IMR-90 (cell line): Measurements from ENCODE around the gene ADAMTS12. TPM values are rescaled to one million over a fixed set of nuclear protein-coding genes. Genes with fewer than 3 reads are reported as not detected.

ENCODE experiments used
- ATAC-seq: fragments of 200-7000 bp; cut with Tn5 transposase; 2 replicates; pipeline ENCODE4 v1.9.1; 2020; ENCODE audit warnings: low read depth, mild to moderate bottlenecking, moderate library complexity
- BruUV-seq: library from RNA; stranded (reverse); fragments of 400-500 nt; replicated peaks from 2 replicates; lab custom pipeline; 2021; lab: Mats Ljungman, UMichigan
- CTCF ChIA-PET: fragments of 300-600 bp; formaldehyde crosslinking; extraction: SDS; loops from one replicate; lab custom pipeline; 2021; ENCODE audit warnings: antibody characterized with exemption; lab: Yijun Ruan, JAX
- POLR2A ChIA-PET: fragments of 300-600 bp; sonication (Branson Sonifier 250); formaldehyde crosslinking; loops from one replicate; lab custom pipeline; 2022; ENCODE audit warnings: antibody characterized with exemption; ENCODE audit not compliant: unreplicated experiment; lab: Charles Lee
- DNase-seq: peaks from one replicate; pipeline ENCODE4 v3.0.0; 2013
- H2AFZ ChIP-seq: replicated peaks from 2 replicates; pipeline ENCODE3; 2013; ENCODE audit warnings: low read length, mild to moderate bottlenecking; ENCODE audit not compliant: poor library complexity
- H2AK5ac ChIP-seq: 2 replicates; pipeline ENCODE4 v1.6.1; 2013; ENCODE audit warnings: low read depth, low read length, inconsistent platforms
- H2AK9ac ChIP-seq: replicated peaks from 2 replicates; pipeline ENCODE3; 2013; ENCODE audit warnings: mild to moderate bottlenecking, low read depth, low read length, moderate library complexity; ENCODE audit not compliant: poor library complexity
- H2BK120ac ChIP-seq: 2 replicates; pipeline ENCODE4 v1.6.1; 2013; ENCODE audit warnings: low read depth, low read length, inconsistent platforms
- H2BK15ac ChIP-seq: 3 replicates; pipeline ENCODE4 v1.6.1; 2013; ENCODE audit warnings: low read depth, low read length, inconsistent platforms
- H2BK20ac ChIP-seq: 2 replicates; pipeline ENCODE4 v1.6.1; 2013; ENCODE audit warnings: low read depth, mild to moderate bottlenecking, inconsistent platforms, low read length, moderate library complexity
- H2BK5ac ChIP-seq: 2 replicates; pipeline ENCODE4 v1.6.1; 2013; ENCODE audit warnings: mild to moderate bottlenecking, low read depth, low read length, inconsistent platforms; ENCODE audit not compliant: poor library complexity, severe bottlenecking
- H3K14ac ChIP-seq: replicated peaks from 2 replicates; pipeline ENCODE4 v1.6.1; 2013; ENCODE audit warnings: low read depth, low read length, inconsistent platforms
- H3K18ac ChIP-seq: 2 replicates; pipeline ENCODE4 v1.6.1; 2013; ENCODE audit warnings: low read depth, low read length, control low read depth
- H3K23ac ChIP-seq: 2 replicates; pipeline ENCODE4 v1.6.1; 2013; ENCODE audit warnings: low read depth, low read length, inconsistent platforms
- H3K27ac ChIP-seq: 2 replicates; pipeline ENCODE4 v1.5.1; 2013; ENCODE audit warnings: mild to moderate bottlenecking, control low read depth, low read length; ENCODE audit not compliant: insufficient read depth
- H3K27me3 ChIP-seq: 2 replicates; pipeline ENCODE4 v1.6.1; 2013; ENCODE audit warnings: low read length; ENCODE audit not compliant: control insufficient read depth, insufficient read depth
- H3K36me3 ChIP-seq: 2 replicates; pipeline ENCODE4 v1.6.1; 2013; ENCODE audit warnings: low read length, mixed read lengths; ENCODE audit not compliant: control insufficient read depth, insufficient read depth
- H3K4ac ChIP-seq: 2 replicates; pipeline ENCODE4 v1.6.1; 2013; ENCODE audit warnings: low read depth, low read length, inconsistent platforms
- H3K4me1 ChIP-seq: 2 replicates; pipeline ENCODE4 v1.6.1; 2013; ENCODE audit warnings: low read length, mixed read lengths; ENCODE audit not compliant: control insufficient read depth, insufficient read depth
- H3K4me2 ChIP-seq: 2 replicates; pipeline ENCODE4 v1.6.1; 2013; ENCODE audit warnings: low read depth, mild to moderate bottlenecking, control low read depth, low read length, moderate library complexity
- H3K4me3 ChIP-seq: 2 replicates; pipeline ENCODE4 v1.5.1; 2013; ENCODE audit warnings: low read depth, mild to moderate bottlenecking, control low read depth, low read length, moderate library complexity; ENCODE audit not compliant: insufficient read depth
- H3K56ac ChIP-seq: 2 replicates; pipeline ENCODE4 v1.6.1; 2013; ENCODE audit warnings: low read length, inconsistent platforms; ENCODE audit not compliant: insufficient read depth; ENCODE audit errors: extremely low read depth
- H3K79me1 ChIP-seq, 2 experiments: 2 replicates each; pipeline ENCODE4 v1.6.1; 2013; ENCODE audit warnings: low read length in 2 of 2, inconsistent platforms in 1 of 2, low read depth in 1 of 2
- H3K9ac ChIP-seq: 2 replicates; pipeline ENCODE4 v1.6.1; 2013; ENCODE audit warnings: low read depth, low read length, control low read depth
- H3K9me1 ChIP-seq: 2 replicates; pipeline ENCODE4 v1.6.1; 2013; ENCODE audit warnings: low read length, inconsistent platforms; ENCODE audit not compliant: insufficient read depth
- H3K9me3 ChIP-seq: 2 replicates; pipeline ENCODE4 v1.6.1; 2013; ENCODE audit warnings: low read length; ENCODE audit not compliant: control insufficient read depth, insufficient read depth
- H4K20me1 ChIP-seq: 2 replicates; pipeline ENCODE4 v1.6.1; 2013; ENCODE audit warnings: low read length, inconsistent platforms; ENCODE audit not compliant: insufficient read depth
- H4K5ac ChIP-seq: 2 replicates; pipeline ENCODE4 v1.6.1; 2013; ENCODE audit warnings: mild to moderate bottlenecking, low read depth, low read length, control low read depth
- H4K8ac ChIP-seq, 2 experiments: 2 replicates each; pipeline ENCODE4 v1.6.1; 2013; ENCODE audit warnings: low read depth in 2 of 2, low read length in 2 of 2, control low read depth in 1 of 2, inconsistent platforms in 1 of 2
- H4K91ac ChIP-seq: 2 replicates; pipeline ENCODE4 v1.6.1; 2013; ENCODE audit warnings: low read depth, low read length, inconsistent platforms; ENCODE audit not compliant: insufficient read depth
- MAFK ChIP-seq: IDR thresholded peaks from 2 replicates; pipeline ENCODE4 v1.6.1; 2012; ENCODE audit warnings: low read depth, low read length, improper control_type of control experiment
- MAZ ChIP-seq: IDR thresholded peaks from 2 replicates; pipeline ENCODE4 v1.6.1; 2012; ENCODE audit warnings: low read depth, mild to moderate bottlenecking, low read length, improper control_type of control experiment, moderate library complexity, borderline replicate concordance
- MXI1 ChIP-seq: IDR thresholded peaks from 2 replicates; pipeline ENCODE4 v1.6.1; 2012; ENCODE audit warnings: low read depth, mild to moderate bottlenecking, low read length, moderate library complexity, borderline replicate concordance
- POLR2A ChIP-seq: IDR thresholded peaks from 2 replicates; pipeline ENCODE4 v1.6.1; 2012; ENCODE audit warnings: mild to moderate bottlenecking, low read depth, low read length
- RAD21 ChIP-seq: IDR thresholded peaks from 2 replicates; pipeline ENCODE4 v1.6.1; 2012; ENCODE audit warnings: low read length, improper control_type of control experiment
- SMC3 ChIP-seq: fragments of 150-350 bp; IDR thresholded peaks from 2 replicates; pipeline ENCODE4 v1.6.1; 2016; ENCODE audit warnings: low read depth, mild to moderate bottlenecking, antibody characterized with exemption, low read length, moderate library complexity
- WGBS, 2 experiments: methylation state at CpG; one replicate each; pipeline versions ENCODE4 v1.1.5 to v1.1.7; 2013; ENCODE audit warnings: missing lambda C conversion rate in 2 of 2; ENCODE audit not compliant: insufficient read length in 1 of 2; ENCODE audit errors: extremely low coverage in 2 of 2; 5-methylcytosine and 5-hydroxymethylcytosine counted together
- dilution Hi-C: fragments of 300-500 bp; cut with HindIII; formaldehyde crosslinking; loops from one replicate; pipeline ENCODE4 v1.14.3; 2018; ENCODE audit warnings: low sequenced_read_pairs; ENCODE audit not compliant: unreplicated experiment
- in situ Hi-C: fragments of 300-500 bp; cut with MboI; formaldehyde crosslinking; loops from 3 replicates; pipeline ENCODE4 v1.14.3; 2019; ENCODE audit warnings: low sequenced_read_pairs, inconsistent platforms, mixed read lengths
- intact Hi-C: fragments of 100-400 bp; cut with micrococcal nuclease; formaldehyde crosslinking; loops from 2 replicates; pipeline ENCODE4 v1.10.0; 2022
- polyA plus RNA-seq, 3 experiments: library from polyadenylated mRNA; depleted of rRNA; stranded (reverse); fragments of >200 nt; gene quantifications; 2 replicates each; pipeline ENCODE4 v1.2.3, GENCODE V29; 2012; ENCODE audit warnings: low replicate concordance in 1 of 3
- total RNA-seq: library from RNA; depleted of rRNA; stranded (reverse); fragments of >200 nt; gene quantifications from 2 replicates; pipeline ENCODE4 v1.2.3, GENCODE V29; 2012
- TF ChIP-seq, protein P1 (sequence below): fragments of 150-350 bp; IDR thresholded peaks from 2 replicates; pipeline ENCODE4 v1.6.1; 2017; ENCODE audit warnings: mild to moderate bottlenecking, antibody characterized with exemption, low read length, low read depth

The ADAMTS12 gene
- total and polyA plus RNA-seq, 2 of the 4 experiments (the other 2 are of a cell fraction): 27.3 to 51.3 TPM

DNA sequence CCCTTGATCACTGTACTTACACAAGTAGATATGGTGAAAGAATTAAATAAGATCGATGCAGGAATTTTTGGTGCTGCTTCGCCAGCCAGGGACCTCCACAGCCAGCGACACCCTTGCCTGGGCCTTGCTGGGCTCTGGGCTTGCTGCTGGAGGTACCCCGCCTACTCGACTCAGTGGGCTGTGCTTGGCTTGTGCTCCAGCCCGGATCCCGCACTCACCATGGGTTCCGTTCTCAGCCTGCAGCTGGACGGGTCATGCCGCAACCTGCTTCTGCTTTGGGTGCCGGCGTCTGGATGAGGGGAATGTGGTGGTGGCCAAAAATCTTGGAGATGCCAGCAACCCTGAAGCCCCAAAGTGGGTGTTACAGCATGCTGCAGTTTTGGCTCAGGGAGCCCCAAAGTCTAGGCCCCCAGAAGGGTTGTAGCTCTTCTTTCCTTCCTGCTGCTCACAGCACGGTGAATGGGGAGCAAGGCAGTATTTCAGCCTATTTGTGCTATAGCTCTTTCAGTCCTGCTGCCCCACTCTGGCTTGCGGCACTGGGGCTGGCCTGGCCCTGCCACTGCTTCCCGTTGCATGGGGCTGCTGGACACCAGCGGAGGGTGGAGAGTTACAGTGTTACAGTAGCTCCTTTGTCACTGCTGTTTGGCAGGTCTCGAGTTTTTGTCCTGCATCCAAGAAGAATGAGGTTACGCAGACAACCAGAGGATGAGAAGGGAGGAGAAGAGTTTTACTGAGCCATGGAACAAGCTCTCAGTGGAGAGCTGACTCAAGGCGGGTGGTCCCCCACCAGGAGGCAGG, 403.0 kb downstream of the ADAMTS12 start:
- no peaks in the 10 kb centered on the region for H3K27me3 ChIP-seq
- no peak overlapping the region for H2AK9ac ChIP-seq
- H2AFZ ChIP-seq: no peak overlapping the region
- intact Hi-C loops (no loop called here), in situ Hi-C loops (no loop called here), dilution Hi-C loops (no loop called here)
- CTCF ChIA-PET: interaction anchor here (0.7 kb wide), 1 partner anchor 12 kb away, joined by 3 read pairs; no protein-coding TSS in a partner anchor
- TF ChIP-seq, protein P1, sequence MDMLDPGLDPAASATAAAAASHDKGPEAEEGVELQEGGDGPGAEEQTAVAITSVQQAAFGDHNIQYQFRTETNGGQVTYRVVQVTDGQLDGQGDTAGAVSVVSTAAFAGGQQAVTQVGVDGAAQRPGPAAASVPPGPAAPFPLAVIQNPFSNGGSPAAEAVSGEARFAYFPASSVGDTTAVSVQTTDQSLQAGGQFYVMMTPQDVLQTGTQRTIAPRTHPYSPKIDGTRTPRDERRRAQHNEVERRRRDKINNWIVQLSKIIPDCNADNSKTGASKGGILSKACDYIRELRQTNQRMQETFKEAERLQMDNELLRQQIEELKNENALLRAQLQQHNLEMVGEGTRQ: no peak
- TF ChIP-seq MAFK (no peak), MXI1 (no peak), POLR2A (no peak), MAZ (no peak), SMC3 (no peak), RAD21 (no peak)
- ATAC-seq (no peak), DNase-seq (no peak)
- H3K9me1 ChIP-seq: no peaks in the 10 kb centered on the region; the same call in none of the 2 replicates
- H4K8ac ChIP-seq: no peak overlapping the region
- H3K14ac ChIP-seq: no peak overlapping the region
- no peak overlapping the region for H2AK5ac ChIP-seq
- H2BK15ac ChIP-seq: no peak overlapping the region
- H4K5ac ChIP-seq: no peak overlapping the region
- no peaks in the 10 kb centered on the region for H3K9me3 ChIP-seq
- peaks cover 9% of the 10 kb centered on the region for H3K4me1 ChIP-seq
- WGBS, 2 experiments: 94% methylated on average over 3 of the region's 19 CpGs; no CpG with 5 or more reads in 1 of the 2 experiments
- no peak overlapping the region for H3K4me2 ChIP-seq
- H4K91ac ChIP-seq: no peak overlapping the region
- no peak overlapping the region for H3K56ac ChIP-seq
- POLR2A ChIA-PET: no interaction called here
- no peaks in the 10 kb centered on the region for H3K79me1 ChIP-seq
- H3K36me3 ChIP-seq: no peaks in the 10 kb centered on the region
- no peak overlapping the region for H2BK20ac ChIP-seq
- H3K4me3 ChIP-seq: no peak overlapping the region
- H2BK120ac ChIP-seq: no peak overlapping the region
- BruUV-seq: no TSS peak
- no peak overlapping the region for H3K27ac ChIP-seq
- no peak overlapping the region for H3K23ac ChIP-seq
- H3K4ac ChIP-seq: no peak overlapping the region
- H2BK5ac ChIP-seq: no peak overlapping the region
- H3K9ac ChIP-seq: no peak overlapping the region
- H3K18ac ChIP-seq: no peak overlapping the region
- no peaks in the 10 kb centered on the region for H4K20me1 ChIP-seq
